KOPT-K1 (cell line): ENCODE data around the gene ABCD4.

Experiments used
- H3K27ac ChIP-seq: fragments of 200-600 bp; sonication (generic); 2 replicates; pipeline ENCODE4 v1.5.1; 2016; ENCODE audit warnings: antibody characterized with exemption, mild to moderate bottlenecking, low read depth, low read length; ENCODE audit not compliant: poor library complexity, severe bottlenecking
- H3K36me3 ChIP-seq: fragments of 200-600 bp; sonication (generic); 2 replicates; pipeline ENCODE4 v1.5.1; 2017; ENCODE audit warnings: antibody characterized with exemption, mild to moderate bottlenecking, low read length, moderate library complexity; ENCODE audit not compliant: insufficient read depth
- H3K9me3 ChIP-seq: fragments of 200-600 bp; sonication (generic); 2 replicates; pipeline ENCODE4 v1.5.1; 2017; ENCODE audit warnings: antibody characterized with exemption, low read length, mild to moderate bottlenecking; ENCODE audit not compliant: insufficient read depth, poor library complexity, severe bottlenecking

The ABCD4 gene

DNA sequence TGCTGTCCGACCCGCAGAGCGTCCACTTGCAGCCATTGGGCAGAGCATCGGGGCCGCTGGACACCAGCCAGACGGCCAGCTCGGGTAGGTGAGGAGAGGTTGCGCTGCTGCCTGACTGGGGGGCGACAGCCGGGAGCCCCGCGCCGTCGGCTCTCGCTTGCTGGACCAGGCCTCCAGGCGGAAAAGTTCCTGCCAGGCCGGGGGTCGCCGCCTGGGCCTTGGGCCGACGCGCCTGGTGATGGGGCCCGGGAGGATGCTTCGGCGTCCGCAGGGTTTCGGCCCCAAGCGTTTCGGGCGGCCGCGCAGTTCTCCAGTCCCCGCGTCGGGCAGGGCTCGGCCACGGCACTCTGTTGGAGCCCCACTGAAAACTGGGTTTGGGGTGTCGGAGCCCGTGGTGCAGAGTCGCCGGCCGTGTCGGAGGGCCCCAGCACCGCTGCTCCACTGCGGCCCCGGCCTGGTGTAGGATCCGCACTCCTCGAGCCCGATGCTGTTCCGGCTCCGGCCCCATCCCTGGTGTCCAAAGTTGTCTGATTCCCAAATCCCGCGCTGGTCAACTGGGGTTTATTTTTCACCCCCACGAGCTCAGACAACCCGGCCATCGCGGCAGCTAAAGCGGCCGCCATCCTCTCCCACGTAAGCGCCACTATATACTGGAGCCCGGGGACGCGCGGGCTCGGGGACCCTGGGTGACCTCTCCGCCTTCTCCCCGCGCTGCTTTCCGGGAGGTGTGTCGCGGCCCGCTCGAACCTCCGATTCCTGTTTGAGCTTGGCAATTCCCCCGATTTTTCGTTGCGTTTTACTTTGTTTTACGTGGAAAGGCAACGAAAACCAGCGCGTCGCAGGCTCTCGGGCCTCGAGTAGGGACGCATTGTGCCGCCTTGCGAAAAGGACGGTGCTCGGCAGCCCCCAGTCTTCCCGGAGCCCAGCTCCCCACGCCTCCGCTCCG is 62.6 kb downstream of the ABCD4 start:
- Histone ChIP-seq H3K36me3 (no peaks in the 10 kb centered on the region), H3K9me3 (no peaks in the 10 kb centered on the region), H3K27ac (no peak overlapping the region)

DNA sequence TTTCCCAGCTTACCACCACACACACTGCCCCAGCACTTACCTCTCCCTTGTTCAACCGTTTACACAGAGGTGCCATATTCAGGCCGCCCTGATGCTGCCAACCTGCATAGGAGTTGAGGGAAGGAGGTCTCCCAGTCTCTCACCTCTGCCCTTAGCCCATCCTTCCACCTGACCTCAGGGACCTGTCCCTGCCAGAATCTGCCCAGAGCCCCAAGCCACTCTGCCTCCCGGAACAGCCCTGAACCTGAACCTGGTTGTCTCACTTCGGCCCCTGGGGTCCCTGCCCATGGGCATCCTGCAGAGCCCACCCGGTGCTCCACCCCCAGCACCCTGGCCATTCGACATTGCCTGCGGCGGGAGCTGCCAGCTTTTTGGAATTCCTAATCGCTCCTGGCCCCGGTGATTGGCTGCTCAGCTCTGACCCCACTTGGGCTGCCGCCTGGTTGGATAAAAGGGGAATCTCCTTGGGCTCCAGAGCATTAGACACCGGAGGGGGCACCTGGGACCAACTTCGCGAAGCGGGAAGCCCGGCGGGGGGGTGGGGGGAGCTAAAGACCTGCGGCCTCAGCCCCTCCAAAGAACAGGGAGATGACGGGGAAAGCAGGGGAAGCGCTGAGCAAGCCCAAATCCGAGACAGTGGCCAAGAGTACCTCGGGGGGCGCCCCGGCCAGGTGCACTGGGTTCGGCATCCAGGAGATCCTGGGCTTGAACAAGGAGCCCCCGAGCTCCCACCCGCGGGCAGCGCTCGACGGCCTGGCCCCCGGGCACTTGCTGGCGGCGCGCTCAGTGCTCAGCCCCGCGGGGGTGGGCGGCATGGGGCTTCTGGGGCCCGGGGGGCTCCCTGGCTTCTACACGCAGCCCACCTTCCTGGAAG is 63.5 kb downstream of the ABCD4 start, which contains the start of gene VSX2:
VSX2 (plus strand) TSS at position 476 of the 874 bp plus-strand sequence; CDS start at position 589, 113 bp downstream.
- Histone ChIP-seq H3K36me3 (no peaks in the 10 kb centered on the region), H3K27ac (no peak within 1 kb of the TSS), H3K9me3 (no peaks in the 10 kb centered on the region)

GRCh38 chr14:74237441-74237840 is 65.3 kb downstream of the ABCD4 start:
- Histone ChIP-seq H3K27ac (no peak overlapping the region), H3K36me3 (no peaks in the 10 kb centered on the region), H3K9me3 (peaks cover 3% of the 10 kb centered on the region)
